ENCODE results near the gene ERBB3.
"Not testable (repeated sequence)": the region's sequence is repeated elsewhere in the genome, so short reads cannot be mapped to it uniquely, and the experiment has no call there.

Gene ERBB3

DNA sequence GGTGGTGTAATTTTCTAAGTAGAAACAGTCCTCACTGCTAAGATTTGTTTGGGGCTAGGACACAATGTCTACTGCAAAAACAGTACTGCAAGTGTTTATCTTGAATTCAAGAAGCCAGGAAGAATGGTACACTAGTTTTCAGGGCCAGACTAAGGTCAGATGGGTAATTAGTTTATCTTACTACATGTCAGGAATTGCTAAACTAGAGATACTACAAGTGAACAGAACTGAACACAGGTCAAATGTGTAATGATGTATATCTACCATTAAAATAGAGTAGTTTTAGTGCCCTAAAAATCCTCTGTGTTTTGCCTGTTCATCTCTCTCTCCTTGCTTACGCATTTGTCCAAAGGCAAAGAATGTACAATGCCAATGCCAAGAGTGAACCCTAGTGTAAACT lies 34.1 kb downstream of the ERBB3 start:
- no peak for DNase-seq (ENCODE audit: low read depth in 3 of 3)

DNA sequence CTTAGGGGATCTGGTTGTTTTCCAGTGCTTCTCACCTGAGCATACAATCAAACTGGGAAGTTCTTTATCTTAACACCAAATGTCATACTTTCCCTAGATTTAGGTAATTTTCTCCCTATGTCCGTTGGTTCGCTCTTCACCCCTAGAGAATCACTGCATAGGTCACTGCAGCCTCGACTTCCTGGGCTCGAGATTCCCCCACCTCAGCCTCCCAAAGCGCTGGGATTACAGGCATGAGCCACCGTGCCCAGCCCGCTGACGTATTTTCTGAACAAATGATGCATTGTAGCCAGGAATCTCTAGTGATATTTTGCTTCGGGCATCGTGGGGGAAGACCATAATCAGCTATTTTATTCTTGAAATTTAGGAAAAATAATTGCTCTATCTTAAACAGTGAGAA lies 35.4 kb downstream of the ERBB3 start:
- no peak for DNase-seq (ENCODE audit: low read depth in 3 of 3)

DNA sequence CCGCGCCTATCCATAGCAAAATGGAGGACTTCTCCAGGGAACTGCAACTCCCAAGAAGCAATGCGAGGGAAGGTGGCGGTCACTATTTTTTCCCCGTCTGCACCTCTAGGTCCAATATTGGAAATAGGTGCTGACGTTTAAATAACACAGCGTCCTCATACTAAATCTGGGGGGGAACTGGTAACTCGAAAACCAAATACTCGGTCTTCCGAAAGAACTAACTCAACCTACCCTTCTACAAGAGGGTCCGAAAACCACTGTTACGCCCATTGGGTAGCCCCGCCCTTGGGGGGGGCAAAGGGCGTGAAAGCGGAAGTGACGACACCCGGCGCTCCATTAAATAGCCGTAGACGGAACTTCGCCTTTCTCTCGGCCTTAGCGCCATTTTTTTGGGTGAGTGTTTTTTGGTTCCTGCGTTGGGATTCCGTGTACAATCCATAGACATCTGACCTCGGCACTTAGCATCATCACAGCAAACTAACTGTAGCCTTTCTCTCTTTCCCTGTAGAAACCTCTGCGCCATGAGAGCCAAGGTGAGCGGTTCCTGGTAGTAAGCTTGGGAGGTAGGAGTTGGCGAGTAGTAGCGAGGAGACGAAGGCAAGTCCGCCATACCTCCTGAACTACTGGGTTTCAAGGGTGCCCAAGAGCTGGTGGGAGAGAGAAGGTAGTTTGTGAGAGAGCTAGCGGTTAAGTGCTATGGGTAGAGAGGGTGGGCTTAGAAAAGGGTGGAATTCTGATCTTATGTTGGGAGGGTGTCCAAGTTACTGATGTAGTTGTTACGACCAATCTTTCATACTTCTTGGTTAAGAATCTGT lies 36.5 kb downstream of the ERBB3 start, which contains the start of gene RPL41:
Gene RPL41 (plus strand): TSS at position 367 of the 815 bp plus-strand sequence.
- peak; percentile 87 to 92 (median 90) for DNase-seq (ENCODE audit: low read depth in 3 of 3)

DNA sequence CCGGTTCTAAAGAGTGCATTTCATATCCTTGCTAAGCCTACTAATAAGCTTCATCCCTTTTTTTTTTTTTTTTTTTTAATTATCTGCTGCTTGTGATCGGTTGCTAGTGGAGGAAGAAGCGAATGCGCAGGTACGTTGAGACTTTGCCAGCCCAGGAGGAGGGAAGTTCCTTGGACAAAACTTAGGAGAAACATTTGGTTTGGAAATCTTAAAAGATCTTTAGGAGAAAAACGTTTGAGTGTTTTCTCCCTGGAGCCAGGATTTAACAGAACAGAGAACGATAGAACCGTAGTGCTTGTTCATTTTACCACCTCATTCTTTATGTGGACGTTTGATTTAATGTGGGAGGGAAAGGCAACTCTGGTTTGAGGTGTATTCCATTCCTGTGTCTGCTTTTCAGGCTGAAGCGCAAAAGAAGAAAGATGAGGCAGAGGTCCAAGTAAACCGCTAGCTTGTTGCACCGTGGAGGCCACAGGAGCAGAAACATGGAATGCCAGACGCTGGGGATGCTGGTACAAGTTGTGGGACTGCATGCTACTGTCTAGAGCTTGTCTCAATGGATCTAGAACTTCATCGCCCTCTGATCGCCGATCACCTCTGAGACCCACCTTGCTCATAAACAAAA lies 37.2 kb downstream of the ERBB3 start:
- not testable (repeated sequence) for DNase-seq (ENCODE audit: low read depth in 3 of 3)

DNA sequence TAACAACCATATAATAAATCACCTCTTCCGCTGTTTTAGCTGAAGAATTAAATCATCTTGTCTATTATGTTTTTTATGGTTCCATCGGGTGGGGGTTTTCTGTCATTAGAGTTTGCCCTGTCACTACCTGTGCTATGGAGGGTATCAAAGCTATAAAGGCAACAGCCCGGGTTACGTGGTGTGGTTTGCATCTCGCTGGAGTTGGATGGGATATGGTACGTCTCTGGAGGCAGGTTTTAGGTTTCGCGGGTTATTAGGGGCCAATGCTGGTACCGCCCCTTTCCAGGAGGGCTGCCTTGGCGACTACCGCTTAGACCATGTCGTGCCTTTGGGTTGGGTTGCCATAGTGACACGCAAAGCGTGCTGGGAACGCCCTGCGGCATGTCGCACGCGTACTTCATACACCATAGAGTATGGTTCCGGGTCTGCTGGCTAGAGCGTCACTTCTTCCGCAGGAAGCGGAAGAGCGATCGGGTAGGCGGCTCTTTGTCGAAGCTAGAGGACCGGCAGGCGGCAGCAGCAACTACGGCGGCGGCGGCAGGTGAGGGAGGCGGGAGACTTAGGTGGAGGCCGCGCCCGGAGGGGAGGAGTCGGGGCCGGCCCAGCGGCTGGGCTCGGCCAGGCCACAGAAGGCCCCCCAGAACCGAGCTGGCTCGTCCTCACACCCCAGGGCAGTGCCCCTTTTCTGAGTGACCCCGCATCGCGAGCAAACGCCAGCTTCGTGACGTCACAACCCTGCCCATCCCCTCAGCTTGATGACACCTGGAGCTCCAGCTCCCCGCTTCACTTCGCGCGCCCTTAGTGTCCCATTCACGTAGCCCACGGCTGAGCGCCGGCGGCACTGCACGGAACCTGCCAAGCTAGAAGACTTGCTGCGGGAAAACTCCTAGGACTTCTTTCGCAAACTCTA lies 38.1 kb downstream of the ERBB3 start, which contains the start of gene ZC3H10:
Gene ZC3H10 (plus strand): TSS at position 489 of the 910 bp plus-strand sequence. CDS start 2,297 bp downstream, outside the sequence.
- peak; percentile 85 to 96 (median 93) for DNase-seq (ENCODE audit: low read depth in 3 of 3)

DNA sequence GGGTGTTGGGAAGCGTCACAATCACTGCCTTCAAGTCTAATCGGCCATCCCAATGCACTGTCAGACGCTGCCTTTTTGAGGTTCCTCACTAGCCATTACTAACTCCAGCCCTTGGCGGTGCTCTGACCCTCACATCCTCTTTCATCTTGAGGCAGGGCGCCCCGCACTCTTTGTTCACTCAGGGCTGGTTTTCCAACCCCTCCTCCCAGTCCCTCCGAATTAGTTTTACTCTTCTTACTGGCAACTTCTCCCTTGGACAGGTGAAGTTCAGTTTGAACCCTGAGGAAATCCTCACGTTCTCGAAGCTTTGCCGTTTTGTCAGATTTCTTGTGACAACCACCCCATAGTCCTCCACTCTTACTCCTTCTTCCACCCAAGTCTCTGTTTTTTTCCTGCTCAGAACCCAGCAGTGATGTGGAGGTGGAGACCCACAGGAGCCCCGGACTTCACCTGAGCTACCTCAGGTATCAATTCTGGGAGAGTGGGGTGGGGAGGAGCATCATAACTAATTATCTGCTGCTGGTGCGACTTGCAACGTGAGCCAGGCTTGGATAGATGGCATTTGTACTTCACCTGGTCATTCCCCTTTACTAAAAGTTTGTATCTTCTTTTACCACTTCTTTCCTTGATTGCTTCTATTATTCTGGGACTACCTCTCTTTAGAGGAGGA lies 38.9 kb downstream of the ERBB3 start:
- no peak for DNase-seq (ENCODE audit: low read depth in 3 of 3)

DNA sequence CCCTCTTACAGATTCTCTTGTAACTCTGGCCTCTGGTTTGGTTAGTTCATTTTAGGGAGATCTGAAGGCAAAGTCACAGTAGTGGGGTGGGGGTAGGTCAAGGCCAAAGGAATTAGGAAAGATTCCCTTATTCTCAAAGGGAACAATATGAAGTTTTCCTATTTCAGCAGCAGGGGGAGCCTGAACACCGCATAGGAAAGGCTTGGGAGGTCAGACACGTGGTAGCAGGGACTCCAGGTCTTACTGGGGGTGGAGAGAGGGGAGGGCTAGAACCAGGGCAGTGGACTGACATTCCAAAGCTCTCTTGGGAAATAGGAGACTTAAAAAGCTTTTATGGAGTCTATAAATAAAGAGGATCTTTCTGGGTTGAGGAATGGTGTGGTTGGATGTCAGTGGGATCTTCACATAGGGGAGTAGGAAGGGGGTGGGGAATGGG lies 39.4 kb downstream of the ERBB3 start:
- DNase-seq (ENCODE audit: low read depth in 3 of 3), result peak in 1 of 3 experiments; percentile 28

DNA sequence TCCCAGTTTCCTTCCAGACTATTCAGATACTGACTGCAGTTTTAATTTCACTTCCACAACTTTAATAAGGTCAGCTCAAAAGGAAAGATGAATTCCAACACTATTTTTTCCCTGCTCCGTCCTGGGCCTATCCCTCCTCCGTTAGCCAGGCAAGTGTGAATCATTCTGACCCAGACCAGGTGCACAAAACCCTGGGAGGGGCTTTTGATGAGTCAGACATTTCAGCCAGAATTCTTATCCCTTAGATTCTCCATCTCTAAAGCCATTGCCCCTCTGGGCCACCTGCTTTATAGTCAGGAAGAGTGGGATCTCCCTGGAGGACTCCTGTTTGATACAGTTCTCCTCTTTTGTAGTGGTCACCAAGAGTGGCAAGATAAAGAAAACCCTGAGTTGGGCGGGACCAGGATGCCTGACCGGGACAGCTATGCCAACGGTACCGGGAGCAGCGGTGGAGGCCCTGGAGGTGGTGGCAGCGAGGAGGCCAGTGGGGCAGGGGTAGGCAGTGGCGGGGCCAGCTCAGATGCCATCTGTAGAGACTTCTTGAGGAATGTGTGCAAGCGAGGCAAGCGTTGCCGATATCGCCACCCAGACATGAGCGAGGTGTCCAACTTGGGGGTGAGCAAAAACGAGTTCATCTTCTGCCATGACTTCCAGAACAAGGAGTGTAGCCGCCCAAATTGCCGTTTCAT lies 40.3 kb downstream of the ERBB3 start:
- no peak for DNase-seq (ENCODE audit: low read depth in 3 of 3)

DNA sequence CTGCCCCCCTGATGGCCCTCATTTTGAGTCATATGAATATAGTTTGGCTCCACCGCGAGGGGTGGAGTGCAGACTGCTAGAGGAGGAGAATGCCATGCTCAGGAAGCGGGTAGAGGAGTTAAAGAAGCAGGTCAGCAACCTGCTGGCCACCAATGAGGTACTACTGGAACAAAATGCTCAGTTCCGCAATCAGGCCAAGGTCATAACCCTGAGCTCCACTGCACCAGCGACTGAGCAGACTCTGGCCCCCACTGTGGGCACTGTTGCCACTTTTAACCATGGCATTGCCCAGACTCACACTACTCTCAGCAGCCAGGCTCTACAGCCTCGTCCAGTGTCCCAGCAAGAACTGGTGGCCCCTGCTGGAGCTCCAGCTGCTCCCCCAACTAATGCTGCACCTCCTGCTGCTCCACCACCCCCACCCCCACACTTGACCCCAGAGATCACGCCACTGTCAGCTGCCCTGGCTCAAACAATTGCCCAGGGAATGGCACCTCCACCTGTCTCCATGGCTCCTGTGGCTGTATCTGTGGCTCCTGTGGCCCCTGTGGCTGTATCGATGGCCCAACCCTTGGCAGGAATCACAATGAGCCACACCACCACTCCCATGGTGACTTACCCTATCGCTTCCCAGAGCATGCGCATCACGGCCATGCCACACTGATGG lies 41.4 kb downstream of the ERBB3 start:
- DNase-seq (ENCODE audit: low read depth in 3 of 3), result no peak

DNA sequence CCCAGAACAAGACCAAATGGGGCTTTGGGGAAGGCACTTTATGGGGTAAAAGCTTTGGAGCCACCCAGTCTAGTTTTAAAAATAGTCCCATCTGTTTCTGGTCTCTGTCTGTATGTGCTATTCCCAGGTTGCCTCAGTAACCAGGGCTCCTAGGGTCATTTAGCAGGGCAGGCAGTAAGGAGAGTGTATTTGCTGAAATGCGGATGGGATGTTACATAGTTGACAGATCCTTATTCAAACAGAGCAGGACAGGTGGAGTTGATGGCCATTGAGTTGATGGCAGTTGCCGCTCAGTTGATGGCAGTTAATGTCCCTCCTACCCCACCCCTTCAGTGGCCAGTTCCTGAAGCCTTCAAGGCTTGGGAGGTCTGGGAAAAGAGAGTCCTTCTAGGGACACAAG lies 42.7 kb downstream of the ERBB3 start:
- no peak for DNase-seq (ENCODE audit: low read depth in 3 of 3)

DNA sequence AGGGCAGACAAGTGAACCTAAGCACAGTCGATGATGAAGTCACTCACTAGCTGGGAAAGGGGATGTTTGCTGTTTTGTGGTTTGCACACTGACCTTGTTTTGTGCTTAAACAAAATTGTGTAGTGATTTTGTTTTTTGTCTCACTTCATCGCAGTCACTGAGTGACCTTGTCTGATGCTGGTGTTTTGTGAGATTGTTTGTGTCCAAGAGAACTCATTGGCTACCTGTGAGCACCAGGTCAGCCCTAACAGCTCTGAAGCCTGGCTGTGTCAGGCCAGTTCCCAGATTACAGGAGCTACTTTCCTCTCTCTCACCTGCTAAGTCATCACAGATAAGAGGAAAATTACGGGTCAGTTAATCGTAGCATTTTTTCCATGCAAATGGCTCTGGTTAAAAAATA lies 44.2 kb downstream of the ERBB3 start:
- no peak for DNase-seq (ENCODE audit: low read depth in 3 of 3)

DNA sequence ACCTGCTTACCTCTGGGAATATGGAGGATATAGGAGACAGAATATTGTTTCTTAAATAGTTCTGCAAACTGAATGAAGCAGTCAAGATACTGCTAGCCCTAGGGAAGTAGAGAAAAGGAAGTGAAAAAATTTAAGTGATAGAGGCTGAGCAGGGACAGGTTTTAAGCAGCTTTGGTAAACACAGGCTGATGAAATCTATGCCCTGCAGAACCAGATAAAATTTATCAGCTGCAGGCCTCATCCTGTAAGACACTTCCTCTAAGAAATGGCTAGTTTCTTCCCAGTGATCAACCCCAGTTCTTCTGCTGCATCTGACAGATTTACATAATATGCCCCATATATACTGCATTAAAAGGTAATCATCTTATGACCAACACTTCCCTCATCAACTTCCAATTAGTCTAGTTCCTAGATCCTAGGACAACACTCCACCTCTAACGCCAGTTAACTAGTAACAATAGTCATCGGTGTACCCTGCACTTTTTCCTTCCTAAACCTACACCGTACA lies 46.8 kb downstream of the ERBB3 start:
- no peak for DNase-seq (ENCODE audit: low read depth in 3 of 3)

DNA sequence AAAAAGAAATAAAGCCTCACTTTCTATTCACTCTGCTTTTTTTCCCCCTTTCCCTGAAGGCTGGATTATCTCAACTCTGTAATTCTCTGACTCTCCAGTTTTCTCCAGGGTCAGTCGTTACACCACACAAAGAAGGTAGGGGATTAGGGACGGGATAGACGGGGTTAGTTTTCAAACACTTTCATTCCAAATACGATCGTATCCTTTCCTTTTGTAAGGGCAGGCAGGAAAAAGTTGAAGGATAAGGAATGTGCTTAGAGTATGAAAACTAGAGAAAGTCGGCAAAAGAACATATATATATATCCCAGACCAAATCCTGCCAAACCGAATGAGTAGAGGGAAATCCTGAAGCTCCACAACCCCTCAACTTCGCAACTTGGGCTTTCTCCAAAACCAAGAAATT lies 47.5 kb downstream of the ERBB3 start:
- DNase-seq (ENCODE audit: low read depth in 3 of 3), result no peak

DNA sequence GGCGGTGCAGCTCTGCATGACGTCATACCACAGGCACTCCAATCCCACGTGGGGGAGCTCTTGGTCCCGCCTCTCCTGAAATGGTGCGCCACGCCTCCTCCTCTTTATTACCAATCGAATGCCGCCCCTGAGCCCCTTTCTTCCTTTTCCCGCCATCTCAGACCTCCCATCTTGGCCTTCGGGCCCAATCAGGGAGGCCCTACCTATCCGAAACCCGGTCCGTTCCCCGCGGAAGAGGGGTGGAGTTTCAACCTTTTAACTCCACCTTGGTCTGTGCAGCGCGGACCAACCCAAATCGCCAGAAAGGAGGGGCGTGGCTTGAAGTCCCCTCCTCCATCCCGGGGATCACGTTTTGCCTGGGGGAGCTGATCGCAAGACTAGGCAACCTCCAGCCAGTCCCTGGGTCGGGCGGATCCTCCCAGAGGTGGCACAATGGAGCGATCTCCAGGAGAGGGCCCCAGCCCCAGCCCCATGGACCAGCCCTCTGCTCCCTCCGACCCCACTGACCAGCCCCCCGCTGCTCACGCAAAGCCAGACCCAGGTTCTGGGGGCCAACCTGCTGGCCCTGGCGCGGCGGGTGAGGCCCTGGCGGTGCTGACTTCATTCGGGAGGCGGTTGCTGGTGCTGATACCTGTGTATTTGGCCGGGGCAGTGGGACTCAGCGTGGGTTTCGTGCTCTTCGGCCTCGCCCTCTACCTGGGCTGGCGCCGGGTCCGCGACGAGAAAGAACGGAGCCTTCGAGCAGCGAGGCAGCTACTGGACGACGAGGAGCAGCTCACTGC lies 48.1 kb downstream of the ERBB3 start, which contains the start of gene ESYT1:
Gene ESYT1 (plus strand): TSS at position 380 of the 782 bp plus-strand sequence. CDS start 53 bp downstream, at position 433.
- DNase-seq (ENCODE audit: low read depth in 3 of 3), result peak; percentile 79 to 97 (median 92)

DNA sequence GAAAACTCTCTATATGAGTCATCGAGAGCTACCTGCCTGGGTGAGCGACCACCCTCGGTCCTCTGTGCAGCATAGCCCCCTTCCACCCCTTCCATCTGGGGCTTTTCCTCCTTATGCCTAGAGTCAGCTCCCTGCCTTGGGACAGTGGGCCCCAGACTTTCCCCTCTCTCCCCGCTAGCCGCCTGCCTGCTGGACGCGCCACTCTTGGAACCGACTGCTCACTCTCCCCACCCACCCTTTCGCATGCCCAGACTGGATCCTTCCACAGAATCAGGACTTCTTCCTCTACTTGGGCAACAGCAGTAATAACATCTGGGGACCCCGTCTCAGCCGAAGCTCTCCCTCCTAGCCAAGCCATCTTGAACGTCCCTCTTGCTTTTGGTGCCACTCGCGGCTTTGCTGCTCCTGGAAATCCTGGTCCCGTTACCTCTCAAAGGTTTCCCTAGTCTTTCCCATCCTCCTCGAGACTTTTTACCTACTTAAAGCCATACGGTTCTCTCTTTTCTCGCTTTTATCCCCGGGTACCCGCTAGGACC lies 48.8 kb downstream of the ERBB3 start:
- no peak for DNase-seq (ENCODE audit: low read depth in 3 of 3)

DNA sequence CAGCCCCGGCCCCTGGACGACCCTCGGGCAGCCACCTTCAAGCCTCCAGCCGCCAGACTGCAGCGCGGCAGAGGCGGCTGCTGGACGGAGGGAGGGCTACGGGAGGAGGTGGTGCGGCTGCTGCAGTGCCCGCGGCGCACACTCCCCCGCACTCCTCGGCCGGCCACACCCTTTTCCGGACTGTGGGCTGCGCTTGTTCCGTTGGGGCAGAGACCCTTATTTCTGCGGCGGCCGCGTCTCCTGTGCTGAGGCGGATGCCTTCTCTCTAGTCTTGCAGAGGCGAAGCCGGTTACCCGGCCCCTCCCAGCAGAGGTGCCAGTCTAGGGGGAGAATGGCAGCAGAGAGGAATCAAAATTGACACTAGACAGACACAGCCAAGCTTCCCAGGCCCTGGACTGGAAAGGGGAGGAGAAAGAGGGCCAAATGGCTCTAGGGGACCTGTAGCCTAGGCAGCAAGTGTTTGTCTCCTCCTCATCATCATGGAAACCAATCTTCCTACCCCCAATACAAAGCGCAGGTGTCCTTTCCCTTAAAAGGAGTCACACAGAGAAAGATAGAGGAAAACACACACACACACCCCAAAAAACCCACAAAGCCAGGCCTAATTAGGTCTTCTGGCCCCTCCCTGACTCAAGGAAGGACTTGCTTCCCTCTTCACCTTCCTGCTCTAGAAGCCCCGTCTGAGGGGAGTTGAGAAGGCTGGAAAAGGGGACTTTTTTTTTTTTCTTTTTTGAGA lies 49.4 kb downstream of the ERBB3 start:
- DNase-seq (ENCODE audit: low read depth in 3 of 3), result peak; percentile 35 to 53 (median 38)

DNA sequence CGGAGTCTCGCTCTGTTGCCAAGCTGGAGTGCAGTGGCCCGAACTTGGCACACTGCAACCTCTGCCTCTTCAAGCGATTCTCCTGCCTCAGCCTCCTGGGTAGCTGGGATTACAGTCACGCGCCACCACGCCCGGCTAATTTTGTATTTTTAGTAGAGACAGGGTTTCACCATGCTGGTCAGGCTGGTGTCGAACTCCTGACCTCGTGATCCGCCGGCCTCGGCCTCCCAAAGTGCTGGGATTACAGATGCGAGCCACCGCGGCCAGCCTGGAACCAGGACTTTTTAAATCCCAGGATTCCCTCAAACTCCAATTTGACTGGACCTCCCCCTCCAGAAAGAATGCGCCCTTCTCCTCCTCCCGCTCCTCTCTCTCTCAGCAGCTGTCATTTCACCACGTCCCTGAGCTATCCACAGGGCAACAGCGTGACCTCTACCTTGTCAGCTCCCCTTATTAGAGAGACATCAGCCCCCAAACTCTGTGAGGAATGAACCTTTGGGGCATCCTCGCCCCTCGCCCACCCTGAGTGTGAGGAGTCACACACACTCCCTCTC lies 50.1 kb downstream of the ERBB3 start:
- DNase-seq (ENCODE audit: low read depth in 3 of 3), result no peak

DNA sequence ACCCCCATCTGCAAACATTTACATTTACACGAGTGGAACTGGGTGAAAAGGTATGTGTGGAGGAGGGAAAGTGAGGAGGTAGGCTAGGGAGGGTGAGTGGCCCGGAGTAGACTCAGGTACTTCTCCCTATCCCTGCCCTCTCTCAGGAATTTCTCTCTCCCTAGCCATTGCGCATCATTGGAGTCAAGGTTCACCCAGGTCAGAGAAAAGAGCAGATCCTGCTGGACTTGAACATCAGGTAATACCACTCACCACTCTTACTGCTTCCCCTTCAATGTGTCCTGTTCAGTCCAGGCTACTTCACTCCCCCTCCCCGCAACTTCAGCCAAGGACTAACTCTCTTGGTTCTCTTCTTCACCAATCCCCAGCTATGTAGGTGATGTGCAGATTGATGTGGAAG lies 50.9 kb downstream of the ERBB3 start:
- no peak for DNase-seq (ENCODE audit: low read depth in 3 of 3)

Measured in stimulated activated CD4-positive, alpha-beta T cell treated with anti-CD3 and anti-CD28 coated beads, TNF-alpha, amount 100 ng/mL, for 4 hours (primary cell).